Measurements from ENCODE around the gene PPIG.

The PPIG gene

GRCh38 chr2:169649278-169649677 lies 65.1 kb downstream of the PPIG start:
- H3K4me1 Mint-ChIP-seq = no peaks in the 10 kb centered on the region
- no peak overlapping the region for H3K4me3 Mint-ChIP-seq
- H3K27me3 Mint-ChIP-seq = no peaks in the 10 kb centered on the region
- H3K36me3 Mint-ChIP-seq (ENCODE audit: insufficient read depth) = no peaks in the 10 kb centered on the region
- ATAC-seq (replicated peaks; ENCODE audit: extremely low read depth, poor library complexity, severe bottlenecking) (no peak), DNase-seq (ENCODE audit: low spot score in 2 of 2) (no peak)
- no peaks in the 10 kb centered on the region for H3K9me3 Mint-ChIP-seq
- H3K27ac Mint-ChIP-seq (ENCODE audit: low read depth) = no peak overlapping the region

- Mint-ChIP-seq H3K4me1 (no peaks in the 10 kb centered on the region), H3K4me3 (no peak overlapping the region), H3K27me3 (no peaks in the 10 kb centered on the region), H3K9me3 (no peaks in the 10 kb centered on the region), H3K27ac (ENCODE audit: low read depth) (no peak overlapping the region), H3K36me3 (ENCODE audit: insufficient read depth) (no peaks in the 10 kb centered on the region)
- no peak for DNase-seq (ENCODE audit: low spot score in 2 of 2)
- ATAC-seq (replicated peaks; ENCODE audit: extremely low read depth, poor library complexity, severe bottlenecking) = no peak
Measured at GRCh38 chr2:169653636-169654035, 69.5 kb downstream of the PPIG start.

GRCh38 chr2:169656164-169656563 lies 72.0 kb downstream of the PPIG start:
- no peaks in the 10 kb centered on the region for H3K4me1 Mint-ChIP-seq
- H3K27ac Mint-ChIP-seq (ENCODE audit: low read depth) = no peak overlapping the region
- no peak for ATAC-seq (replicated peaks; ENCODE audit: extremely low read depth, poor library complexity, severe bottlenecking)

GRCh38 chr2:169658877-169659276 lies 74.7 kb downstream of the PPIG start:
- Mint-ChIP-seq H3K4me1 (no peaks in the 10 kb centered on the region), H3K9me3 (no peaks in the 10 kb centered on the region), H3K4me3 (no peak overlapping the region), H3K27ac (ENCODE audit: low read depth) (no peak overlapping the region), H3K27me3 (peaks cover 10% of the 10 kb centered on the region), H3K36me3 (ENCODE audit: insufficient read depth) (no peaks in the 10 kb centered on the region)
- DNase-seq (ENCODE audit: low spot score in 2 of 2) (no peak), ATAC-seq (replicated peaks; ENCODE audit: extremely low read depth, poor library complexity, severe bottlenecking) (no peak)

More at GRCh38 chr2:169656164-169656563, 72.0 kb downstream of the PPIG start:
- Mint-ChIP-seq H3K4me3 (no peak overlapping the region), H3K27me3 (peaks cover 2% of the 10 kb centered on the region), H3K9me3 (no peaks in the 10 kb centered on the region), H3K36me3 (ENCODE audit: insufficient read depth) (no peaks in the 10 kb centered on the region)
- DNase-seq (ENCODE audit: low spot score in 2 of 2) = no peak

- H3K4me1 Mint-ChIP-seq = no peaks in the 10 kb centered on the region
- no peaks in the 10 kb centered on the region for H3K36me3 Mint-ChIP-seq (ENCODE audit: insufficient read depth)
- no peak overlapping the region for H3K4me3 Mint-ChIP-seq
- ATAC-seq (replicated peaks; ENCODE audit: extremely low read depth, poor library complexity, severe bottlenecking) (no peak), DNase-seq (ENCODE audit: low spot score in 2 of 2) (no peak)
- H3K27ac Mint-ChIP-seq (ENCODE audit: low read depth) = no peak overlapping the region
- peaks cover 10% of the 10 kb centered on the region for H3K27me3 Mint-ChIP-seq
- no peaks in the 10 kb centered on the region for H3K9me3 Mint-ChIP-seq
Measured at GRCh38 chr2:169659320-169659719, 75.2 kb downstream of the PPIG start.

- Mint-ChIP-seq H3K4me3 (no peak overlapping the region), H3K27ac (ENCODE audit: low read depth) (no peak overlapping the region), H3K9me3 (no peaks in the 10 kb centered on the region), H3K4me1 (no peaks in the 10 kb centered on the region), H3K36me3 (ENCODE audit: insufficient read depth) (no peaks in the 10 kb centered on the region), H3K27me3 (peaks cover 10% of the 10 kb centered on the region)
- DNase-seq (ENCODE audit: low spot score in 2 of 2) (no peak), ATAC-seq (replicated peaks; ENCODE audit: extremely low read depth, poor library complexity, severe bottlenecking) (no peak)
Measured at GRCh38 chr2:169661265-169661664, 77.1 kb downstream of the PPIG start.

- H3K36me3 Mint-ChIP-seq (ENCODE audit: insufficient read depth) = no peaks in the 10 kb centered on the region
- no peaks in the 10 kb centered on the region for H3K4me1 Mint-ChIP-seq
- no peak for ATAC-seq (replicated peaks; ENCODE audit: extremely low read depth, poor library complexity, severe bottlenecking)
- no peak overlapping the region for H3K27ac Mint-ChIP-seq (ENCODE audit: low read depth)
- no peak overlapping the region for H3K4me3 Mint-ChIP-seq
- no peak for DNase-seq (ENCODE audit: low spot score in 2 of 2)
- H3K27me3 Mint-ChIP-seq = peaks cover 10% of the 10 kb centered on the region
- no peaks in the 10 kb centered on the region for H3K9me3 Mint-ChIP-seq
Measured at GRCh38 chr2:169662744-169663143, 78.6 kb downstream of the PPIG start.

GRCh38 chr2:169663247-169663646 lies 79.1 kb downstream of the PPIG start:
- Mint-ChIP-seq H3K4me3 (no peak overlapping the region), H3K4me1 (no peaks in the 10 kb centered on the region), H3K27ac (ENCODE audit: low read depth) (no peak overlapping the region), H3K9me3 (no peaks in the 10 kb centered on the region), H3K36me3 (ENCODE audit: insufficient read depth) (no peaks in the 10 kb centered on the region), H3K27me3 (peaks cover 10% of the 10 kb centered on the region)
- no peak for ATAC-seq (replicated peaks; ENCODE audit: extremely low read depth, poor library complexity, severe bottlenecking)
- DNase-seq (ENCODE audit: low spot score in 2 of 2) = no peak

GRCh38 chr2:169664600-169664977 lies 80.4 kb downstream of the PPIG start:
- peaks cover 10% of the 10 kb centered on the region for H3K27me3 Mint-ChIP-seq
- H3K9me3 Mint-ChIP-seq = no peaks in the 10 kb centered on the region
- H3K4me3 Mint-ChIP-seq = no peak overlapping the region
- DNase-seq (ENCODE audit: low spot score in 2 of 2) (no peak), ATAC-seq (replicated peaks; ENCODE audit: extremely low read depth, poor library complexity, severe bottlenecking) (no peak)
- H3K36me3 Mint-ChIP-seq (ENCODE audit: insufficient read depth) = no peaks in the 10 kb centered on the region
- no peak overlapping the region for H3K27ac Mint-ChIP-seq (ENCODE audit: low read depth)
- H3K4me1 Mint-ChIP-seq = no peaks in the 10 kb centered on the region

GRCh38 chr2:169664978-169665930 lies 81.1 kb downstream of the PPIG start:
- Mint-ChIP-seq H3K27ac (ENCODE audit: low read depth) (no peak overlapping the region), H3K4me1 (no peaks in the 10 kb centered on the region), H3K4me3 (no peak overlapping the region), H3K9me3 (no peaks in the 10 kb centered on the region), H3K27me3 (peaks cover 10% of the 10 kb centered on the region), H3K36me3 (ENCODE audit: insufficient read depth) (no peaks in the 10 kb centered on the region)
- ATAC-seq (replicated peaks; ENCODE audit: extremely low read depth, poor library complexity, severe bottlenecking) (no peak), DNase-seq (ENCODE audit: low spot score in 2 of 2) (no peak)

GRCh38 chr2:169667583-169667982 lies 83.4 kb downstream of the PPIG start:
- DNase-seq (ENCODE audit: low spot score in 2 of 2) (no peak), ATAC-seq (replicated peaks; ENCODE audit: extremely low read depth, poor library complexity, severe bottlenecking) (no peak)
- Mint-ChIP-seq H3K27ac (ENCODE audit: low read depth) (no peak overlapping the region), H3K4me1 (no peaks in the 10 kb centered on the region), H3K36me3 (ENCODE audit: insufficient read depth) (no peaks in the 10 kb centered on the region), H3K9me3 (no peaks in the 10 kb centered on the region), H3K27me3 (peaks cover 4% of the 10 kb centered on the region), H3K4me3 (no peak overlapping the region)

- Mint-ChIP-seq H3K4me3 (no peak overlapping the region), H3K4me1 (no peaks in the 10 kb centered on the region), H3K9me3 (no peaks in the 10 kb centered on the region), H3K27me3 (peaks cover 14% of the 10 kb centered on the region), H3K27ac (ENCODE audit: low read depth) (no peak overlapping the region), H3K36me3 (ENCODE audit: insufficient read depth) (no peaks in the 10 kb centered on the region)
- ATAC-seq (replicated peaks; ENCODE audit: extremely low read depth, poor library complexity, severe bottlenecking) = no peak
- no peak for DNase-seq (ENCODE audit: low spot score in 2 of 2)
Measured at GRCh38 chr2:169670215-169670651, 86.1 kb downstream of the PPIG start.

GRCh38 chr2:169670937-169671336 lies 86.8 kb downstream of the PPIG start:
- Mint-ChIP-seq H3K36me3 (ENCODE audit: insufficient read depth) (peaks cover 2% of the 10 kb centered on the region), H3K27ac (ENCODE audit: low read depth) (no peak overlapping the region), H3K9me3 (no peaks in the 10 kb centered on the region), H3K4me1 (no peaks in the 10 kb centered on the region), H3K27me3 (peaks cover 14% of the 10 kb centered on the region), H3K4me3 (no peak overlapping the region)
- DNase-seq (ENCODE audit: low spot score in 2 of 2) (no peak), ATAC-seq (replicated peaks; ENCODE audit: extremely low read depth, poor library complexity, severe bottlenecking) (no peak)

Data from central memory CD8-positive, alpha-beta T cell (primary cell).